ENCODE results near the gene CCDC27.
A peak's percentile ranks its signal among the peaks of the same experiment; 100 is the strongest.
"Not testable (repeated sequence)": the region's sequence is repeated elsewhere in the genome, so short reads cannot be mapped to it uniquely, and the experiment has no call there.

The CCDC27 gene

DNA sequence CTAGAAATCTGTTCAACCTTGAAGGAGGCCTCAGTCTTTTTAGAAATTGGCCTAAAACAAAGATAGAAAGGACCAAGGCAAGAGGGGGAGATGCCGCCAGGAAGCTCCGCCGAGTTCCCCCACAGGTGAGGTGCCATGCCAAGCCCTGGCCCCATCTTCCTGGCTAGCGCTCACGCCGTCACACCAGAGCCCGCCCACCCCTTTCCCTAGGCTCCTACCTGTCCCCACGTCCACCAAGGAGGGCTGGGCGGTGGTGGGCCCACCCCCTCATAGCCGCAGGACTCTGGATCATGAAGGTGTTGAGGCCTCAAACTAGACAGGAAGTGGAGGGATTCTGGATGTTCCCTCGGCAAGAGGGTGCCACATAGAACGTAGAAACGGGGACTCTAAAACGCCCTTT lies 15.5 kb upstream of the CCDC27 start:
- DNase-seq (ENCODE audit: low spot score) = no peak

DNA sequence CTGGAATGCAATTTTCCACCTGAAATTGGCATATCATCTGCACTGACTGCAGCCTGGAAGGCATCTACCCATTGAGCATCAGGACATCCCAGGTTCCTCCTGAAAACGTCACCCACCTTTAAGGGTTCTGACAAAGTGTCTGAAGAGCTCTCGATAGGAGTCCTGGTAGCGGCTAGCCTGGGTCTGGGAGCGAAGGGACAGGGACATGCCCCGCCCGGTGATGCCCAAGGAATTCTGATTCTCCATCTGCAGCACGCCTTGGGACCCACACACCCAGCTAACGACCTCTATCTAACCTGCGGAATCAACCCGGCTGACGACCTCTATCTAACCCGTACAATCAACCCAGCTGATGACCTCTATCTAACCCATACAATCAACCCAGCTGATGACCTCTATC lies 13.3 kb upstream of the CCDC27 start:
- no peak for DNase-seq (ENCODE audit: low spot score)

DNA sequence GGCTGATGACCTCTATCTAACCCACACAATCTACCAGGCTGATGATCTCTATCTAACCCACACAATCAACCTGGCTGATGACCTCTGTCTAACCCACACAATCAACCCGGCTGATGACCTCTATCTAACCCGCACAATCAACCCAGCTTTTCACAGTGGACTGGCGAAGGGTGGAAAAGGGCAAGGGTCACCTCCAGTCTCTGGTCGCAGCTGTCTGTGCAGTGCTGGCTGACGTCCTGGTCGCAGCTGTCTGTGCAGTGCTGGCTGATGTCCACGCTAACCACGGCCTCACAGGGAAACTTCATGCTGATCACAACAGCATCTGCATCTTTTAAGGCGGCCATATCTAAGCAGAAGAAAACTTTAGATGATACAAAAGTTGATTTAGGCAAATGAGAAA lies 12.2 kb upstream of the CCDC27 start:
- no peak for DNase-seq (ENCODE audit: low spot score)

DNA sequence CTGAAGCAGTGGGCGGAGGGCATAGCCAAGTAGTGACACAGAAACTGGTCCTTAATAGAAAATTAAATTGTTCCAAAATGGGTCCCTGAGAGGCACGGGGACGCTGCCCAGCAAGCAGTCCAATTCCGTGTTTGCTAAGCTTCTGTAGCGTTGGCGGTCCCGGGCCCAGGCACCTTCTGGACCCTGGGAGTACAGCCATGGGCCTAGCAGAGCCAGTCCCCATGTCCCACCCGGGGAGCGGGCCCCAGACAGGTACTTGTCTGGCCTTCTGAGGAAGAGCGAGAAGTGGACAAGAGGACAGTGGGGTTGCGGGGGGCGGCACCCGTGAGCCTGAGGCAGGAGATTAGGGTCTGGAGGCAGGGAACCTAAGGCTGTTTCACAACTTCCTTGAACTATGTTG lies 11.5 kb upstream of the CCDC27 start:
- DNase-seq (ENCODE audit: low spot score) = no peak

DNA sequence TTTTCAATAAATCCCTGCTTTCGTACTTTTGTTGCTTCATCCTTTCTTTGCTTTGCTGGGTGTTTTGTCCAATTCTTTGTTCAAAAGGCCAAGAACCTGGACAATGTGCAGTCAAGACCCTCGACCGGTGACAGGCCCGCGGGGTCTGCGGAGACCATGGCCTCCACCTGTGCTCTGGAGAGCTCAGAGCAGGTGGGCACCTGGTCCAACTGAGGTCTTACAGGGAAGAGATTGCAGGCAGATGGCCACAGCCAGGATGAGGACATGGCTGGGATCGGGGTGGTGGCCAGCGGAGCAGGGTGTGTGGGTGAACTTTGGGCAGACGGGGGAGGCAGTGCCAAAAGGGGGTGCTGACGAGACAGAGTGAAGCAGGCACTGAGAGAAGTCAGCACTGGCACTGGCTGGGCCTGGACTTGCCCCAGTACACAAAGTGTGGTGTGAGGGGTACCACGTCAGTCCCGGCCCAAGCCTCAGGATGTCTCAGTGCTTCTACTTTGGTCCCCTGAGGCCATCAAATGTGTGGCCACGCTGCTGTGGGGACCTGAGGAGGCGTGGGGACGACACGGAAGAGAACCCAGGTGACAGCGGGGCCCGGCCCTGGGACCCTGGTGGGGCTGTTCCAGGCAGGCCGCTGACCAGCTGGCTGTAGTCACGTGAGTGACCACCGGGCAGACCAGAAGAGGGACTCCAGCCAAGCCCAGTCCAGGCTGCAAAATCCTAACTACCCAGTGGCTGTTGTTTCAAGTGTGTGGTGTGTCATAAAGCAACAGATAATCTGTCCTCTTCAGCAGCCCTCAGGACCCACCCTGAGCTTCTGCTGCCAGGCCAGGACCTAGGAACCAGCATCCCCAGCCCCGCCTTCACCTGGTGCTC lies 10.4 kb upstream of the CCDC27 start:
- DNase-seq (ENCODE audit: low spot score) = no peak

DNA sequence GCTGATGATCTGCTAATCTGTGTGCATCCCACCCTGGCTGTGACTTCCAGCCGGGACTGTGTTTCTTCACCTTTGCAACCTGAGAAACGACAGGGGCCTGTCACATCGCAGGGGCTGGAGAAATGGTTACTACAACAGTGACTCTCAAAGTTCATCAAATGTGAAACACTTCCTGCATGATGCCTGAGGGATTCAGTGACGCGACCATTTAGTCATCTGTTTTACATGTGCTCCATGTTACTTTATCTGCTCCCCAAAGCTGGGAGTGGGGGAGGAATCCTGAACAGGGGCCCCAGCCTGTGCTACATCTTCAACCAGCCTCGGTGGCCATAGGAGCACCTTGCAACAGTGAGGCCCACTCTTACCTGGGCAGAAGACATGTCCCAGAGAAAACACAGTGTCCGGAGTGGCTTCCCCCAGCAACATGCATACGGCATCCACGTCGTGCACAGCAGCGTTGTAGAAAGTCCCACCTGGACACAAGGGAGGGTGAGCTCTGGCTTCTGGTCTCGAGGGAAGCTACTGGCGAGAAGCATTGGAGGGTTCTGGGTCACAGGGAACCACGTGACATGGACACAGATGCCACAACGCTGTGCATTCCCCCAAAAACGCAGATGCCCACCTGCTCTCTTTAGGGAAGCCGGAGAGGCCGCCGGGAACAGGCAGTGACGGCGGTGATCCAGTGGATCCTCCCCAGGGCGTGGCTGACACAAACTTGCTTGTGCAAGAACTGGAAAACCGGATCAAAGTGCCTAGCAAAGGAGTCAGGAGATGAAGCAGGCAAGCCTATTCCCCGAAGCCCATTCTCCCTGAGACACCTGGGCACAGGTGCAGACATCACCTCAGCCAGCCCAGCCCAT lies 9.6 kb upstream of the CCDC27 start:
- DNase-seq (ENCODE audit: low spot score) = no peak

DNA sequence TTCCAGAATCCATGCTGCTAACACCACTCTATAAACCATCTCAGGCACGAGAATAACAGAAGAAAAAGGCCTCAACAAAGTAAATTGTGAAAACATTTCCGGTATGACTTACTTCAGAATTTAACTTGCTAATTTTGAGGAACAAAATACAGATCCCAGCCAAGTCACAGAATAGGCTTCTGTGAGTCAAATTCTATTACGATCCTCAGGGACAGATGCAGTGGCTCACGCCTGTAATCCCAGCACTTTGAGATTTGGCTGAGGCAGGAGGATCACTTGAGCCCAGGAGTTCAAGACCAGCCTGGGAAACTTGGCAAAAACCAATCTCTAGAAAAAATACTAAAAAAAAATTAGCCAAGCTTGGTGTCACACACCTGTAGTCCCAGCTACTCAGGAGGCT lies 8.8 kb upstream of the CCDC27 start:
- no peak for DNase-seq (ENCODE audit: low spot score)

DNA sequence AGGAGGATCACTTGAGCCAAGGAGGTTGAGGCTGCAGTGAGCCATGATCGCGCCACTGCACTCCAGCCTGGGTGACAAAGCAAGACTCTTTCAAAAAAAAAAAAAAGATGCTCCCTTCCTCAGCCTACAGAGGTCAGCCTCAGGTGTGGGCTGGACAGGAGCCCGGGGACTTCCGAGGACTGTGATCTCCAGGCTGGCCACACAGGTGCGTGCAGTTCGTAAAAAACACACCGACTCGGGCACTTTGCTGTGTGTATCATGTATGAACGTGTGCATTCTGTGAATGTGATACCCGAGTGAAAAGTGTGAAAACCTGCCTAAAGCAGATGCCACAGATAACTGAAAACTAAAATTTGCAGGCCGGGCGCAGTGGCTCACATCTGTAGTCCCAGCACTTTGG lies 8.4 kb upstream of the CCDC27 start:
- no peak for DNase-seq (ENCODE audit: low spot score)

DNA sequence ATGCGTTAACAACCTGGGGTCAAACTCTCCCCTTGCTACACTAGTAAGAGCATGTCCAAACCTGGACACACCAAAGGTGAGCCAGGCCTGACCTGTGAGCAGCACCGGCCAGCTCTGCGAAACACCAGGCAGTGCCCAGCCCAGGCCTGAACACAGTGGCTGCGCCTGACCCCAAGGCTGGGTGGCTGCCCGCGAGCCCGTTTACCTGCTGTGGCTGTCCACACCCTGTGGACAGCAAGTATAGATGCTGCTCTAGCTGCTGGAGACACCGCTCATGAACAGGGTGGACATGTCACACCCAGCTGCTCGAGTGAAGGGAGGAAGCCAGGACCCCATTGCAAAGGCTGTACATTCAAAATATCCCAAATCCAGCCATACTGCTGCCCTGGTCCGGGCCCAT lies 7.6 kb upstream of the CCDC27 start:
- no peak for DNase-seq (ENCODE audit: low spot score)

DNA sequence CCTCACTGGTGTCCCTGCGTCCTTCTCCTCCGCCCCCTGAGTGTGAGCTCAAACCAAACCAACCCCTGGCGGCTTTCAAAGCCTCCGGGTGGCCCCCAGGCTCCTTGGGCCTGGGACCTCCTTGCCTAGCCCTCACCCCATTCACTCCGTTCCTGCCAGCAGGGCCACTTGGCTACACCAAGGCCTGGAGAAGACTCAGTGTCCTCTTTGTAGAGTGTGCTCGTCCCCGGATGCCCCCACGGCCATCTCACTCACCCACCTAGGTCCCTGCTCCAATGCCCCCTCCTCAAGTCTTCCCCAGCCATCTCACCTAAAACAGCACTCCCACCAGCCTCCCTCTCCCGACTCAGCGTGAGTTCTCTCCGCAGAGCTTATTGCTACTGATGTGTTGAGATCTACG lies 7.2 kb upstream of the CCDC27 start:
- no peak for DNase-seq (ENCODE audit: low spot score)

DNA sequence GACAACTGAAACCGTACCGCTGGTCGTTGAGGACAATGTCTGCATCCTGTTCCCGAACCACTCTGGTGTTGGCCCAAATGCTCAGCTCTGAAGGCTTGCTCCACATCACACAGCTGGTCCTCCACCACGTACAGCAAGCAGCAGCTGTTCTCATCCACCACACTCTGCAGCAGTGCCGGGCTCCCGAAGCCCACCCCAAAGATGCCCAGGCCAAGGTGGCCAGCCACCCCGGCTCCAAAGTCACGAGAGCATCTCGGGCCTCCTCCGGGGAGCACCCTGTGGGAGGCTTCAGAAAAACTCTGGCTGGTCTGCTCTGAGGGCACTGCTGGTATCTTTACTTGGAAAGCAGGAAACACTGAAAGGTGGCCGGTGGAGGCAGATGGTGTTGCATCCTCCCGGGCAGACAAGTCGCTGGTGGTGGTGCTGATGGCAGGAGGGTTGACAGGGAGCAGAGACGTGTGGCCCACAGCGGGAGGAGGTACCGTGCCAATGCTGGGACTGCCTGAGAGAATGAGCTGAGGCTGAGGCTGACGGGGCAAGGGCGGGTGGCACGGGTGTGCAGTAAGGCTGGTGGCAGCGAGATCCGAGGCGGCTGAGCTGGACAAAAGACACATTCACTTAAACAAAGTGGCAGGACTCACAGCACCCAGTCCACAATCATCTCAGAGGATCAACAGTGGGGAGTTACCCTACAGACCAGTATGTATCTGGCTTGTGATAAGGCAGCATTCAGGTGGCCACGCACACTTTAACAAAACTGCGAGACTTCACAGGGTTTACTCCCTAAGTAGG lies 6.5 kb upstream of the CCDC27 start:
- DNase-seq (ENCODE audit: low spot score) = no peak

DNA sequence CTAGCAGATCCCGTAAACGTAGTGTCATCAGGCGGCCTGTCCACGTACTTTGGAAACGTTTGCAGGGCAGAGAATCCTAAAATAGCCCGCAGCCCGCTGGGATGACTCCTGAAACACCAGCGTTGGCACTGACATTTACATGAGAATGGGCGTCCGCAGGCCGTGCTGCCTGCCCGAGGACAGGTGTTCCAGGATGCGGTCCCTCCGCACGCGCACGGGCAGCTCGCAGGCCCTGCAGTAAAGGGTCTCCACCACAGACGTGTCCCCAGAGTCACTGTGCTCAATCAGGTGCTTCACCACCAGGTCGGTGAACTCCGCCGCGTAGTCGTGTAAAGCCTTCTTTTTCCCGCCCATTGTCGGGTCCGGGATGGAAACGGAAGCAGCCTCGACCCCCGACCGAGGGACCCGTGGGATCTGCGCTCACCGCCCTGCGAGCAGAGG lies 5.8 kb upstream of the CCDC27 start:
- no peak for DNase-seq (ENCODE audit: low spot score)

DNA sequence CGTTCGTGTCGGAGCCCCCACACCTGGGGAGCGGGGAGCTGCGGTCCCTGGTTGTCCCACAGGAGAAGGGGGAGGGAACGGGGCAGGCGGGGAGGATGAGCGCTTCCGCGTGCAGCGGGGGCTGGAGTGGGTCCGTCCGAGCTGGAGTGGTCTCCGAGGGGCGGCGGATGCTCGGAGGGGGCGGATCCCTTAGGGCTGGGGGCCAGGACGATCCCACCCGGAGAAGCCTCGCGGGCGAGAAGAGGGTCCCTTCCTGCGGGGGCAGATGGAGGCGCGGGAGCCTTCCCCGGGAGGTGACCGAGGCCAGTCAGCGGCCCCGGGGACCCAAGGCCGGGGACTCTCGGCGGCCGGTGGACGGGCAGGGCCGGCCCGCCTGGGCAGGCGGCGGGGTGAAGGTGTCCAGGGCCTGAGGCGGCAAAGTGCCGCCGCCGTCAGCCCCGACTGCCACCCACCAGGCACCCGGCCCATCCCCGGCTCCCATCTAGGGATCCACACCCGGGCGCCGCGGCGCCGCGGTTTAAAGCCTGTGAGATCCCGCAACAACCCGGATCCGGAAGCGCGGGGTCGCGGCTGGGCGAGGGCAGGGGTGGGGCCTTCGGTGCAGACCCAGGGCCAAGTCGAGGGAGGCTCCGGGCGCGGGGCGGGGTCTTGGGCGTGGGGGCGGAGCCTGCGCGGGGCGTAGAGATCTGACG lies 5.3 kb upstream of the CCDC27 start:
- DNase-seq (ENCODE audit: low spot score) = peak; percentile 96

DNA sequence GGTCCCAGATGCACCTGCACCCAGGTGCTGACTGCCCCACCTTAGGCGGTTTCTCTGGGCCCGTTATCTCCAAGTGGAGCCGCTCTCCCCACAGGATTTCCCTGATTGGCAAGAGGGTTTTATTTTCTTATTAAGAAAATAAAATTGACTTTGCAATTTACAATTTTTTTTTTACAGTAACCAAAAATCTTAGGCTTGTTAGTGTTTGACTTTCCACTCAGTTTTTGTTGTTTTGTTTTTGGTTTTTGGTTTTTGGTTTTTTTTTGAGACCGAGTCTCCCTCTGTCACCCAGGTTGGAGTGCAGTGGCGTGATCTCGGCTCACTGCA lies 4.8 kb upstream of the CCDC27 start:
- DNase-seq (ENCODE audit: low spot score) = no peak

DNA sequence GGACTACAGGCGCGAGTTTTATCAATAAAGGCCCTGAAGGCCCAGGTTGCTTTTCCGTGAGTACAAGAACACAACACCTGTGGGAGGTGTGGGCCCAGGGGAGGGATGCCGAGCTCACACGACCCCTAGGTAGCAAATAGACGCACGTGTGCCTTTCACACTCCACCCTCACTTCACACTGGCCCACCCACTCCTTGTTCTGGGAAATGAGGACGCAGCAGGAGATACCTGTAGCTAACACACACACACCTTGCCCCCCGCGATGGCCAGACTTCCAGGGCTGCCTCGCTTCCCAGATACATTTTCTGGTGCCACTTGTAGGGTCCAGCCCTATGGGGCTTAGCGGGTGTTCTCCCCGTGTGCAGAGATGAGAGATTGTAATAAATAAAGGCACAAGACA lies 4.3 kb upstream of the CCDC27 start:
- DNase-seq (ENCODE audit: low spot score) = no peak

DNA sequence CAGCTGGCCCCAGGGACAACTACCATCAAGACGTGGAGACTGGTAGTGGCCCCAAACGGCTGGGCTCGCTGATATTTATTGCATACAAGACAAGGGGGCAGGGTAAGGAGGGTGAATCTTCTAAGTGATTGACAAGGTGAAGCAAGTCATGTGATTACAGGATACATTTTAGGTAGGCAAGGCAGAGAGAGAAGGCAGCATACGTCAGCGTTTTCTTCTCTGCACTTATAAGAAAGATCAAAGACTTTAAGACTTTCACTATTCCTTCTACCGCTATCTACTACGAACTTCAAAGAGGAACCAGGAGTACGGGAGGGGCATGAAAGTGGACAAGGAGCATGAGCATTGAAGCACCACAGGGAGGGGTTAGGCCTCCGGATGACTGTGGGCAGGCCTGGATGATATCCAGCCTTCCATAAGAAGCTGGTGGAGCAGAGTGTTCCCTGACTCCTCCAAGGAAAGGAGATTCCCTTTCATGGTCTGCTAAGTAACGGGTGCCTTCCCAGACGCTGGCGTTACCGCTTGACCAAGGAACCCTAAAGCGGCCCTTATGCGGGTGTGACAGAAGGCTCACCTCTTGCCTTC lies 3.8 kb upstream of the CCDC27 start:
- DNase-seq (ENCODE audit: low spot score) = not testable (repeated sequence)

DNA sequence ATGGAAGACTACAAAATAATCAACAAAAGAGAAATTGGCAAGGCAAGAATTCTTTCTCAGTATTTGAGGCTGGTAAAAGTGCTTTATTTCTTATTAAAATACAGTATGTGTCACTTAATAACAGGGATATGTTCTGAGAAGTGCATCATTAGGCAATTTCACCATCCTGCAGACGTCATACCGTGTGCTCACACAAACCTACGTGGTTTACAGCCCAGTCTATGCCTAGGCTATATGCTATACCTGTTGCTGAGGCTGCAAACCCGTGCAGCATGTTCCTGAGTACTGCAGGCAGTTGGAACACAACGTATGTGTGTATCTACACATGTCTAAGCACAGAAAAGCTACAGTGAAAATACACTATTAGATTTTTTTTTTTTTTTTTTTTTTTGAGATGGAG lies 2.7 kb upstream of the CCDC27 start:
- DNase-seq (ENCODE audit: low spot score) = no peak

DNA sequence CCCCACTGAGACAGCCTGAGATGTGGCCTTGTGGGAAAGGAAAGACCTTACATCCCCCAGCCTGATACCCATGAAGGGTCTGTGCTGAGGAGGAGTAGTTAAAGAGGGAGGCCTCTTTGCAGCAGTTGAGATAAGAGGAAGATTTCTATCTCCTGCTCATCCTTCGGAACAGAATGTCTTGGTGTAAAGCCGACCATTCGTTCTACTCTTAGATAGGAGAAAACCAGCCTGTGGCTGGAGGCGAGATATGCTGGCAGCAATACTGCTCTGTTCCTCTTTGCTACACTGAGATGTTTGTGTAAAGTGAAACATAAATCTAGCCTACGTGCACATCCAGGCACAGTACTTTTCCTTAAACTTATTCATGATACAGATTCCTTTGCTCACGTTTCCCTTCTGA lies 1.5 kb upstream of the CCDC27 start:
- DNase-seq (ENCODE audit: low spot score) = no peak

DNA sequence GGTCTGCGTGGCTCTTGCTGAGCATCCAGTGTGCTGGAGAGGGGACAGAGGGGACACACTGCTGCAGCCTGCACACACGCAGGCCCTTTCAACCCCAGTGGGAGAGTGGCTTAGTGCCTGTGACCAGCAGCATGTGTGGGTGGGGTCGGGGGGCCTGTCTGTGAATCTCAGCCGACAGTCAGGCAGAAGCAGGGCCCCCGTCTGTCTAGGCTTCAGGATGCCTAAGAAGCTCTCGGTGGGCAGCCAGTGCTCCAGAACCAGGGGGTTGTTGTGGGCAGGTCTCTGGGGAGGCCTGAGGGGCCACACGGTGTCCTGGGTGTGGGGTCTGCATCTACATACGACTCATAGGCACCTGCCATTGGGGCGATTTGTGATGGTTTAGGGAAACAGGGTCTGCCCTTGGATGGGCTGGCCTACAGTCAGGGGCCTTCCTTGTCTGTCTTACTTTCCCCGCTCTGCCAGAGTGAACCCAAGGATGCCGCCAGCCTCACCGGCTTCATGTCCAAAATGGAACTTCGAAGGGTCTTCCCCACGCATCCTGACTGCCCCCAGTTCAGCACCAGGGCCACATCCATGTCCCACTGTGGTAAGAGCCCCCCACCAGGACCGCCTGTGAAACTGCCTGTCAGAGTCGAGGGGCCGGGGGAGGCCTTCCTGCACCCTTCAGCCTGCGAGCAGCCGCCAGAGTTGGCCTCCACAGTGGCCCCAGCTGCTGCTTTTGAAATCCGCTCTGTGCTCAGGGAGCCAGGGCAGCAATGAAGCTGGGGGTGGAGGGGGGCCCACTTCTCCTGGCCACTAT lies 1.6 kb downstream of the CCDC27 start:
- no peak for DNase-seq (ENCODE audit: low spot score)

DNA sequence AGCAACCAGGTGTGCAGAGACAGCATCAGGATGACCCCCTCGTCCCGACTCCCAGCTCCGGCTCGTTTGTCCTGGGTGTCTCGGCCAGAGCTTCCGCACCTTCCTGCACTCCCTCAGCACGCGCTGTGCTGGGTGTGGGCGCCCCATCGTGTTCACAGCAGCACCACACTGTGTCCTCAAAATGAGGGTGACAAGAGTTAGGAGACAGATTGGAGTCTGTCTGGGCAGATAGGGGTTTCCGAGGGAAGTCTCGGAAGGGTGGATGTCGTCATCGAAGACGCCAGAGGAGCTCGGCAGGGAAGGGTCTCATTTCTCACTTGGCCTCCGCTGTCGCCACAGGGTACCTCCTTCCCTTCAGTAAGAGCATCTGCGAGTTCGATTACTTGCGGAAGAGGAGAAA lies 4.1 kb downstream of the CCDC27 start:
- DNase-seq (ENCODE audit: low spot score) = no peak

DNA sequence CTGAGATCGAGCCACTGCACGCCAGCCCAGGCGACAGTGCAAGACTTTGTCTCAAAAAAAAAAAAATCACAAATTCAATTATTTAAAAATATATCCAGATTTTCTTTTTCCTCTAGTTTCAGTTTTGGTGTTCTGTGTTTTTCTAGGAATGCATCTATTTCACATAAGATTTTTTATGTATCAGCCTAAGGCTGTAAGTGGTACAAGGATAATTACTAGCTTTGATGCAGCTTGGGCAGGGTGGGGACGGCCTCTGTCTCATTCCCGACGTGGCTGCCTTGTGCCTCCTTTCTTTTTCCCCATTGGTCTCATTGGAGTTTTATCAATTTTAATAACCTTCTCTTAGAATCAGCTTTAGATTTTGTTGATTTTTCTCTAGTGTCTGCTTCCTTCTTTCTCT lies 6.9 kb downstream of the CCDC27 start:
- DNase-seq (ENCODE audit: low spot score) = no peak

Data from HuH-7.5 (cell line).